Measurements from ENCODE around the gene ARIH1.
"Not testable (repeated sequence)": the region's sequence is repeated elsewhere in the genome, so short reads cannot be mapped to it uniquely, and the experiment has no call there.

ARIH1 gene

DNA sequence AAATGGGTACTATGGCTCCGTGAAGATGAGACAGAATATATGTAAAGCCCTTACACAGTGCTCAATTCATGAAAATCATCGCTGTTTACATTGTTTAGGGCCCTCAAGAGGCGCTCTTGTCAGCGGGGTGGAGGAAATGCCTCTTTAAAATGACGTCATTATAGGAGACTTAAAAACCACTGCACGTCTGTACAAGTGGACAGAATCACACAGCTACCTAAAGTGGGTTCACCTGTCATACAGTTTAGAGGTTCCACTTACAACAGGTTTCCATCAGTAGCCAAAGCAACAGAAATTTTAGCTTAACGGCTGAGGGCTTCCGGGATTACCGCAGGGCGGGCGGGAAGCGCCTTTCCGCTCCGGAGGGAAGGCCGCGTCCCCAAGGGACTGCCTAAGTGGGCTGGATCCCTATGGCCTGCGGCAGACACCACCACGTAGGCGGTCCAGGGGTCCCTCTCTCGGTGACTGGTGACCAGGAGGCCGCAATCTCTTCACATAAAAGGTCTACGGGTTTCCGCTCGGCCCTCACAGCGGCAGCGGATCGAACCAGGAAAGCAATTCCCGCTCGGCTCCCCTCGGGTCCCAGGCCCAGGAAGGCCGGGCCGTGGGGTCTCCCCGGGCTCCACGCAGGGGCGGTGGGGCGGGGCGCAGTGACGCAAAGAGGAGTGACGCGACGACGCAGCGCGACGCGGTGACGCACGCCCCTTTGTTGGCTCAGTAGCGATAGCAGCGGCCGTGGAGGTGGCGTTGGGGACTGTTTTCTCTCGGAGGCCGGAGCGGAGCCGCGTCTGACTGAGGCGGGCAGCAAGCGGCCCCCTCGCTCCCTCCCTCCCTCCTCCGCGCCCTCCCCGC, at the start of gene ARIH1:
ARIH1 (plus strand) TSS at position 717 of the 852 bp plus-strand sequence. CDS start 310 bp downstream, outside the sequence.
- peak; percentile 89 for DNase-seq (ENCODE audit: low read depth)

DNA sequence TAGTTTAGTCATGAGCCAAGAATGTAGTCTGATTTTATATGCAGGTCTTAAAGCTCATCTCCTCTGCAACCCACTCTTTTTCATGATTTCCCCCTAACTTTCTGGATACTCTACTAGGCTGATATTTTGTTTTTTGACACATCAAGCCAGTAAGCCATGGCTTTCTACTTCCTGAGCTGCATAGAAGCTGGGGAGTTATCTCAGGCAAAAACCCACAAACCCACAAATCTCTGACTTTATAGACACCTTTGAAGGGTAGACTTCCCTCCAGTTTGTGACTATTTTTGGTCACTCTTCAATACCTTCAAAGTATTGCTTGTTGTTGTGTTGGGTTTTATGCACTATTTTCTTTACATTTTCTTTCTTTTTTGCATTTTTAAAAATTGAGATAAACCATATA, 47.4 kb upstream of the ARIH1 start:
- no peak for DNase-seq (ENCODE audit: low read depth)

GRCh38 chr15:72437650-72438316, 36.3 kb upstream of the ARIH1 start:
- no peak for DNase-seq (ENCODE audit: low read depth)

- DNase-seq (ENCODE audit: low read depth), result not testable (repeated sequence)
These were observed 31.3 kb upstream of the ARIH1 start for GRCh38 chr15:72442848-72443247.

DNA sequence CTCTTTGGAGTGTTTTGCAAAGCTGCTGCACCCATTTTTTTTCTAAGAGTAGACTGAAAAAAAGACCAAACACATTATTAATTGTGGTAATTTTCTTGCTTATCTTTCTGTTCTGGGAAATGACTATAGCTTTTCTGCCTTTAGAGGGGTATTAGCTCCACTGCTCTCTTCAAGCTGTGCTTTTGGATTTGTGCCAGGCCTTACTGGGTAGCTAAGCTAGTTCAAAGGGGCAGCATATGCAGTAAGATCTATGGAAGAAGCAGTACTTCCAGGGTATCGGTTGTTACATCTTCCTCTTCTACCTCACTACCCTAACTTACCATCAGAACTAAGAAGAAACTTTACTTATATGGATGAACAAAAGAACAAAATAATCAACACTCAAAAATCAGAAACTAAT, 28.7 kb upstream of the ARIH1 start:
- DNase-seq (ENCODE audit: low read depth), result no peak

GRCh38 chr15:72450805-72451204, 23.3 kb upstream of the ARIH1 start:
- DNase-seq (ENCODE audit: low read depth), result no peak

- no peak for DNase-seq (ENCODE audit: low read depth)
These were observed 22.9 kb upstream of the ARIH1 start for GRCh38 chr15:72451224-72451623.

DNA sequence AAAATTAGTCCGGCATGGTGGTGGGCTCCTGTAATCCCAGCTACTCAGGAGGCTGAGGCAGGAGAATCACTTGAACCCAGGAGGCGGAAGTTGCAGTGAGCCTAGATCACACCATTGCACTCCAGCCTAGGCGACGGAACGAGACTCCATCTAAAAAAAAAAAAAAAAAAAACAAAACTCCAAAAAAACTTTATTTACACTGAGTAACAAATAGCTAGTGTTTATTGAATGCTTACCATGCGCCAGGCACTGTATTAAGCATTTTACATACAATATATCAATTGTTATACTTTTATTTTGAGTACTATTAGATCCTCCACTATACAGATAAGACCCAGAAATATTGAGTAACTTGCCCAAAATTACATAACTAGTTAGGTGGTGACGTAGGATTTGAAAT, 17.4 kb upstream of the ARIH1 start:
- no peak for DNase-seq (ENCODE audit: low read depth)

GRCh38 chr15:72460402-72460801, 13.7 kb upstream of the ARIH1 start:
- no peak for DNase-seq (ENCODE audit: low read depth)

DNA sequence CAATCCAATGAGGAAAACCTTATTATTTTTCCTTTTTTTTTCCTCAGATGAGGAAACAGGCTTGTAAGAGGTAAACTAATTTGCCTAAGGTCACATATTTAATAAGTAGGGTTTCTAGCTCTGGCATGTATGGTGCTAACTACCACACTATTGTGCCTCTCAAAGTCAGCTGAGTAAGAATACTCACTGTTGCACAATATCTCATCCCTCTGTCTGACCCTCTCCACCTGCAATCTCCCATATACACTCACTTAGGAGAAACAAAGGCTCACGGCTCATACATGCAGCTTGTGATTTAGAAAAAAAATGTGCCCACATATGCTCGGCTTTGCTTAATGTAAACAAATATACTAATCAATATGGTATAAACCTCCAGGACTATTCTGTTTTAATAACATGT, 10.4 kb upstream of the ARIH1 start:
- DNase-seq (ENCODE audit: low read depth), result no peak

DNA sequence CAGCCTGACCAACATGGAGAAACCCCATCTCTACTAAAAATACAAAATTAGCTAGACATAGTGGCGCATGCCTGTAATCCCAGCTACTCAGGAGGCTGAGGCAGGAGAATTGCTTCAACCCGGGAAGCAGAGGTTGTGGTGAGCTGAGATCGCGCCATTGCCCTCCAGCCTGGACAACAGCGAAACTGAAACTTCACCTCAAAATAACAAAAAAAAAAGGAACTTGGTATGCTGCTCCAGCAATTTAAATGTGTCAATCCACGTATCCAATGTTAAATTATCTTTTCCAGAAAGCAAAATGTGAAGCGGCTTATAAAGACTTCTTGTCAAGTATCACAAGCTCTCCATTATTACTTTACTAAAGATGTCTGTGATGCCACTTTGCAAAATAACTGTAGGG, 9.9 kb upstream of the ARIH1 start:
- no peak for DNase-seq (ENCODE audit: low read depth)

- DNase-seq (ENCODE audit: low read depth), result no peak
These were observed 6.0 kb upstream of the ARIH1 start for GRCh38 chr15:72468103-72468502.

- no peak for DNase-seq (ENCODE audit: low read depth)
These were observed 1.0 kb upstream of the ARIH1 start for GRCh38 chr15:72472992-72473610.

- DNase-seq (ENCODE audit: low read depth), result no peak
These were observed 359 bp downstream of the ARIH1 start for GRCh38 chr15:72474466-72474911.

GRCh38 chr15:72474912-72475628, 940 bp downstream of the ARIH1 start:
- DNase-seq (ENCODE audit: low read depth), result peak; percentile 70

DNA sequence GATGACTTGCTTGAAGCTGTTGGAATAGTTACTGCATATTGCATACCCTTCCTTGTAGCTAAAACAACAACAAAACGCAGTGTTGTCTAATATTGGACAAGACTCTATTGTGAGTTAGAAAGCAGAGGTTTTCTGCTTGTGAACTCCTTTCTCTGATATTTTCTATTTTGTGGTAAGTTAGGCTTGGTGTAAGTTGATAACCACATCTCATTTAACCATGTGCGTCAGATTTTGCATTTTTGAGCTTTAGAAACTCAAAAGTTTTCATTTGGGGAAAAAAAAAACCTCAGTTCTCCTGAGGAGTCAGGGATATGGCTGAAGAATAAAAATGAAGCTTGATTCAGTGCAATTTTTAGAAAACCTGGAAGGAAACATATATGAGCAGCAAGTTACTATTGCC, 1.5 kb downstream of the ARIH1 start:
- DNase-seq (ENCODE audit: low read depth), result no peak

GRCh38 chr15:72476330-72476729, 2.2 kb downstream of the ARIH1 start:
- DNase-seq (ENCODE audit: low read depth), result not testable (repeated sequence)

DNA sequence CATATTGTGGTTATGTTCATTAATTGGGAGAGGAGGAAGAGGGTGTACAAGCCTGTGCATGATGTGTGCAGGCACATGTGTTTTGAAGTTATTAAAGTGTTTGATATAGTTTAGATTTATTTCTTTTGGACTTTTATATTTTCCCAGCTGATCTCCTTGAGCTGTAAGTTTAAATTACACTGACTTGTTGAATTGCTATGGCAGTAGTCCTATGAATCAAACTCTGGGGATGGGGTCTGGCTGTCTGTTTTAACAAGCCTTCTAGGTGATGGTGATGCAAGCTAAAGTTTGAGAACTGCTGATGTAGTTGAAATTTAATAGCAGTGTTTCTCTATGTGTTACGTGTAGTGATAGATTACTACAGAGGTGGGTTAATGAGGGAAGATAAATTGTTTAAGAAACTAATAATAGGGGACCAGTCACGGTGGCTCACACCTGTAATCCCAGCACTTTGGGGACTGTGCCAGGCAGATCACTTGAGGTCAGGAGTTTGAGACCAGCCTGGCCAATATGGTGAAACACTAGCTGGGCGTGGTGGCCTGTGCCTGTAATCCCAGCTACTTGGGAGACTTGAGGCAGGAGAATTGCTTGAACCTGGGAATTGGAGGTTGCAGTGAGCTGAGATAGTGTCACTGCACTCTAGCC, 7.0 kb downstream of the ARIH1 start:
- DNase-seq (ENCODE audit: low read depth), result no peak

DNA sequence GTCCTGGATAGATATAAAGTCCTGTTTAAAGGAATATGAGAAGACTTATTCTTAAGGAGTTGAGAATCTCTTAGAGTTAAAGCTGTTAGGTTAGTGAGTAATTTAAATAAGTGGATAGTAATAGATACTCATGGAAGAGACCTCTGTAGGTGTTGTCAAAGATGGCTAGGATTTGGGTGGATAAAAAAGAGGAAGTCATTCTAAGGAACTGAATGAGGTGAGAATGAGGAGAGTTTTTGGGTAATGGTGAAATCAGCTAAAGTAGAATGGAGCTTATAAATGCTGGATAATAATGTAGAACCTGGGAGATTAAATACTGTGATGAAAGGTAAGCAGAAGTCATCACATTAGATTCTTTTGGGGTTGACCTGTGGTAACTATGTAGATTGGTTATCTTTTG, 8.1 kb downstream of the ARIH1 start:
- DNase-seq (ENCODE audit: low read depth), result no peak

GRCh38 chr15:72483279-72483678, 9.1 kb downstream of the ARIH1 start:
- DNase-seq (ENCODE audit: low read depth), result no peak

GRCh38 chr15:72486144-72486543, 12.0 kb downstream of the ARIH1 start:
- no peak for DNase-seq (ENCODE audit: low read depth)
